Spinal cord (tissue), 10 donors: ENCODE data around the gene CUTA. TPM values are rescaled to one million over a fixed set of nuclear protein-coding genes. Genes with fewer than 3 reads are reported as not detected.

Experiments used
- DNase-seq, 6 donors: peaks; one replicate each; pipeline versions ENCODE4 v3.0.0 to v3.0.0-alpha.2; 2013 to 2015; ENCODE audit warnings: low spot score in 6 of 6, low read depth in 4 of 6
- H3K27ac ChIP-seq: one replicate; pipeline ENCODE4 v1.5.1; 2013; ENCODE audit warnings: low read depth, low read length, control low read depth
- H3K27me3 ChIP-seq: one replicate; pipeline ENCODE4 v1.6.1; 2013; ENCODE audit warnings: low read length; ENCODE audit not compliant: control insufficient read depth, insufficient read depth
- H3K36me3 ChIP-seq: one replicate; pipeline ENCODE4 v1.6.1; 2013; ENCODE audit warnings: low read length; ENCODE audit not compliant: control insufficient read depth, insufficient read depth
- H3K4me1 ChIP-seq: one replicate; pipeline ENCODE4 v1.6.1; 2013; ENCODE audit warnings: low read length; ENCODE audit not compliant: control insufficient read depth, insufficient read depth
- H3K4me3 ChIP-seq: one replicate; pipeline ENCODE4 v1.5.1; 2013; ENCODE audit warnings: low read depth, low read length, control low read depth
- H3K9me3 ChIP-seq: one replicate; pipeline ENCODE4 v1.6.1; 2013; ENCODE audit warnings: low read length; ENCODE audit not compliant: control insufficient read depth, insufficient read depth
- WGBS: methylation state at CpG from one replicate; pipeline ENCODE4 v1.1.5; 2013; ENCODE audit warnings: missing lambda C conversion rate; ENCODE audit not compliant: insufficient coverage; 5-methylcytosine and 5-hydroxymethylcytosine counted together
- polyA plus RNA-seq, 2 donors: library from polyadenylated mRNA; unstranded; fragments of 120-200 nt; gene quantifications; one replicate each; pipeline ENCODE4 v1.2.1, GENCODE V29; 2013; ENCODE audit not compliant: insufficient read length in 2 of 2
- total RNA-seq, 2 donors: library from RNA; depleted of rRNA in 1 of 2; stranded (reverse); fragments of 120-200 nt in 1 of 2; fragments of >200 nt in 1 of 2; gene quantifications; one replicate each; pipeline versions ENCODE4 v1.2.3 to v1.2.4, GENCODE V29; 2013 to 2014
- donor health status: healthy.

The CUTA gene
- total and polyA plus RNA-seq, 4 donors, result 64.9 to 241 (median 206) TPM

GRCh38 chr6:33430991-33431879 is 13.3 kb upstream of the CUTA start:
- 0% methylated on average over 8 of the region's 12 CpGs for WGBS
- H3K4me1 ChIP-seq, result peaks cover 58% of the 10 kb centered on the region
- no peaks in the 10 kb centered on the region for H3K27me3 ChIP-seq
- no peaks in the 10 kb centered on the region for H3K9me3 ChIP-seq
- peak overlapping the region; percentile 32 for H3K4me3 ChIP-seq
- peaks cover 41% of the 10 kb centered on the region for H3K36me3 ChIP-seq
- peak overlapping the region; percentile 79 for H3K27ac ChIP-seq
- DNase-seq, result peak in 3 of 6 donors; percentile 75 to 93 (median 93)

- no peaks in the 10 kb centered on the region for H3K27me3 ChIP-seq
- 46% methylated on average over 2 of the region's 2 CpGs for WGBS
- H3K36me3 ChIP-seq, result peaks cover 35% of the 10 kb centered on the region
- no peaks in the 10 kb centered on the region for H3K9me3 ChIP-seq
- H3K4me1 ChIP-seq, result peaks cover 60% of the 10 kb centered on the region
- DNase-seq, result no peak
- no peak overlapping the region for H3K4me3 ChIP-seq
- H3K27ac ChIP-seq, result no peak overlapping the region
Measured at GRCh38 chr6:33430334-33430733, 12.4 kb upstream of the CUTA start.

GRCh38 chr6:33429750-33430052 is 11.8 kb upstream of the CUTA start:
- peaks cover 33% of the 10 kb centered on the region for H3K36me3 ChIP-seq
- no peaks in the 10 kb centered on the region for H3K9me3 ChIP-seq
- no peak overlapping the region for H3K27ac ChIP-seq
- no peak overlapping the region for H3K4me3 ChIP-seq
- WGBS, result no CpG with 5 or more reads among the region's 2 CpGs
- H3K4me1 ChIP-seq, result peaks cover 66% of the 10 kb centered on the region
- DNase-seq, result no peak
- no peaks in the 10 kb centered on the region for H3K27me3 ChIP-seq

GRCh38 chr6:33428966-33429749 is 11.3 kb upstream of the CUTA start:
- no peak for DNase-seq
- Histone ChIP-seq H3K9me3 (no peaks in the 10 kb centered on the region), H3K36me3 (peaks cover 28% of the 10 kb centered on the region), H3K4me3 (peak overlapping the region; percentile 54), H3K27me3 (no peaks in the 10 kb centered on the region), H3K4me1 (peaks cover 67% of the 10 kb centered on the region), H3K27ac (peak overlapping the region; percentile 70)
- 74% methylated on average over 3 of the region's 5 CpGs for WGBS

- Histone ChIP-seq H3K4me3 (peak overlapping the region; percentile 54), H3K4me1 (peaks cover 66% of the 10 kb centered on the region), H3K27me3 (no peaks in the 10 kb centered on the region), H3K36me3 (peaks cover 31% of the 10 kb centered on the region), H3K27ac (peak overlapping the region; percentile 70), H3K9me3 (no peaks in the 10 kb centered on the region)
- peak in 2 of 6 donors; percentile 57 to 60 for DNase-seq
- WGBS, result 3% methylated on average over 33 of the region's 33 CpGs
Measured at GRCh38 chr6:33428224-33428965, 10.5 kb upstream of the CUTA start.

- 1% methylated on average over 42 of the region's 79 CpGs for WGBS
- DNase-seq, result peak in 2 of 6 donors; percentile 68 to 74
- peaks cover 27% of the 10 kb centered on the region for H3K36me3 ChIP-seq
- H3K4me3 ChIP-seq, result peak overlapping the region; percentile 59
- H3K9me3 ChIP-seq, result no peaks in the 10 kb centered on the region
- H3K27ac ChIP-seq, result peak overlapping the region; percentile 76
- H3K4me1 ChIP-seq, result peaks cover 59% of the 10 kb centered on the region
- H3K27me3 ChIP-seq, result no peaks in the 10 kb centered on the region
Measured at GRCh38 chr6:33427585-33428223, 9.8 kb upstream of the CUTA start.

GRCh38 chr6:33426590-33427511 is 8.9 kb upstream of the CUTA start:
- WGBS, result 2% methylated on average over 8 of the region's 12 CpGs
- H3K27ac ChIP-seq, result peak overlapping the region; percentile 92
- no peaks in the 10 kb centered on the region for H3K27me3 ChIP-seq
- no peaks in the 10 kb centered on the region for H3K9me3 ChIP-seq
- peaks cover 51% of the 10 kb centered on the region for H3K4me1 ChIP-seq
- H3K4me3 ChIP-seq, result peak overlapping the region; percentile 59
- peak in 2 of 6 donors; percentile 69 to 77 for DNase-seq
- H3K36me3 ChIP-seq, result peaks cover 23% of the 10 kb centered on the region

- peaks cover 44% of the 10 kb centered on the region for H3K4me1 ChIP-seq
Measured at GRCh38 chr6:33425668-33426577, 8.0 kb upstream of the CUTA start.

More at GRCh38 chr6:33425668-33426577, 8.0 kb upstream of the CUTA start:
- H3K36me3 ChIP-seq, result peaks cover 20% of the 10 kb centered on the region
- no peaks in the 10 kb centered on the region for H3K27me3 ChIP-seq
- H3K4me3 ChIP-seq, result peak overlapping the region; percentile 48
- no peaks in the 10 kb centered on the region for H3K9me3 ChIP-seq
- DNase-seq, result peak in 2 of 6 donors; percentile 69 to 88
- 6% methylated on average over 26 of the region's 43 CpGs for WGBS
- H3K27ac ChIP-seq, result peak overlapping the region; percentile 92
